Skeletal muscle cell (primary cell): ENCODE measurements around the gene BHLHA15.

ENCODE experiments used
- DNase-seq: peaks from one replicate; pipeline ENCODE4 v3.0.0-alpha.2; 2010; ENCODE audit warnings: low read depth
- H3K4me3 ChIP-seq: 2 replicates; pipeline ENCODE4 v1.5.1; 2011; ENCODE audit warnings: low read depth, mild to moderate bottlenecking, control low read depth, low read length, moderate library complexity

The BHLHA15 gene

DNA sequence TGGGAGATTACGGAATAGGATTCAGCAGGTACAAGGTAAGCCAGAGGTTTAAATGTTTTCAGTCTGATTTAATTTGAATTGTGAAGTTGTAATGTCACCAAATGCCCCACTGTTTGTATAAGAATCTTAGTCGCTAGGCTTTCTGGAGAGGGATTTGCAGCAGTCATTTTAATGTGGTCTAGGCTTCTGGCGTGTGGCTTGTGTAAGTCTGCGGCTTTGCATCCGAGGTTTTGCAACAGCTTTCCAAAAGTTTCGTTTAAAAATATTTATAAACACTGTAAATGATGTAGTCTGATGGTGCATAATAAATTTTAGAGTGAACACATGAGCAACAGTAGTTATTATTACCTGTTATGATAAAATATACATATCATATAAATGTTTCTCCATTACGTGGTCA lies 26.1 kb upstream of the BHLHA15 start:
- no peak for DNase-seq
- no peak overlapping the region for H3K4me3 ChIP-seq

- DNase-seq, result peak; percentile 35
- no peak overlapping the region for H3K4me3 ChIP-seq
Measured at GRCh38 chr7:98186452-98187137, 24.6 kb upstream of the BHLHA15 start.

DNA sequence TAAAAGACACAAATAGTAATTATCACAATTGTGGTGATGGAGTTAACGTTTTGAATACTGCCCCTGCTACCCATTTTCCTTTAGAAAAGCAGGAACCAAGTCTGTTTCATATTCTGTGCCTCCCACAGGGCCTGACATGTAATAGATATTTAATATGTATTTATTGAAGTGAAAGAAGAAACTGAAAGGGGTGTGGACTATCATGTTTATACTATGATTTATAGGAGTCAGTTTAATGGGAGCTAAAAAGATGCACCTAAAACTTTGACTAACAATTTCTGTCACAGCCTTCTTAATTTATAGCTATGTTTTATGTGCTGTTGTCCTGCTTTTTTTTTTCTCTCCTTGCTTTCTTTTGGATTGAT lies 24.1 kb upstream of the BHLHA15 start:
- no peak overlapping the region for H3K4me3 ChIP-seq
- DNase-seq, result no peak

- no peak overlapping the region for H3K4me3 ChIP-seq
- DNase-seq, result no peak
Measured at GRCh38 chr7:98189559-98189958, 21.7 kb upstream of the BHLHA15 start.

- DNase-seq, result no peak
- H3K4me3 ChIP-seq, result no peak overlapping the region
Measured at GRCh38 chr7:98191668-98192431, 19.4 kb upstream of the BHLHA15 start.

DNA sequence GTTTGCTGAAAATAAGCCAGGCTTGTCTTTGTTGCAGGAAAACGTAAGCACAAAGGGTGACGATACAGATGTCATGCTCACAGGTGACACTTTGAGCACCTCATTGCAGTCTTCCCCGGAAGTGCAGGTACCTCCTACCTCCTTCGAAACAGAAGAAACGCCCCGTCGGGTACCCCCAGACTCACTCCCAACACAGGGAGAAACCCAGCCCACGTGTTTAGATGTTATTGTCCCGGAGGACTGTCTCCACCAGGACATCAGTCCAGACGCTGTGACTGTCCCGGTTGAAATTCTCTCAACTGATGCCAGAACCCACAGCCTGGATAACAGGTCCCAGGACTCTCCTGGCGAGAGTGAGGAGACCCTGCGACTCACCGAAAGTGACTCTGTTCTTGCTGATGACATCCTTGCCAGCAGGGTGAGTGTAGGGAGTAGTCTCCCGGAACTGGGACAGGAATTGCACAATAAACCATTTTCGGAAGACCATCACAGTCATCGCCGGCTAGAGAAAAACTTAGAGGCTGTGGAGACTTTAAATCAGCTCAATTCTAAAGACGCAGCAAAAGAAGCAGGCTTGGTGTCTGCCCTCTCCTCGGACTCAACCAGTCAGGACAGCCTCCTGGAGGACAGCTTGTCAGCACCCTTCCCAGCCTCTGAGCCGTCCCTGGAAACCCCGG lies 18.3 kb upstream of the BHLHA15 start:
- no peak overlapping the region for H3K4me3 ChIP-seq
- no peak for DNase-seq

DNA sequence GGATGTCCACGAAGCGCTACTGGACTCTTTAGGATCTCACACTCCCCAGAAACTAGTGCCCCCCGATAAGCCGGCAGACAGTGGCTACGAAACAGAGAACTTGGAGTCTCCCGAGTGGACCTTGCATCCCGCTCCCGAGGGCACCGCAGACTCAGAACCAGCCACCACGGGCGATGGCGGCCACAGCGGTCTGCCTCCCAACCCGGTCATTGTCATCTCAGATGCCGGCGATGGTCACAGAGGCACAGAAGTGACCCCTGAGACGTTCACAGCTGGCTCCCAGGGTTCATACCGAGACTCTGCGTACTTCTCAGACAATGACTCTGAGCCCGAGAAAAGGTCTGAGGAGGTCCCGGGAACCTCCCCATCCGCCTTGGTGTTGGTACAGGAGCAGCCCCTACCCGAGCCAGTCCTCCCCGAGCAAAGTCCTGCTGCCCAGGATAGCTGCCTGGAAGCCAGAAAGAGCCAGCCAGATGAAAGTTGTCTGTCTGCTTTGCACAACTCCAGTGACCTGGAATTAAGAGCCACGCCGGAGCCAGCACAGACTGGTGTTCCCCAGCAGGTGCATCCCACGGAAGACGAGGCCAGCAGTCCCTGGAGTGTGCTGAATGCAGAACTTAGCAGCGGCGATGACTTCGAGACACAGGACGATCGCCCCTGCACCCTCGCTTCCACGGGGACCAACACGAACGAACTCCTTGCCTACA lies 17.6 kb upstream of the BHLHA15 start:
- no peak overlapping the region for H3K4me3 ChIP-seq
- DNase-seq, result no peak

DNA sequence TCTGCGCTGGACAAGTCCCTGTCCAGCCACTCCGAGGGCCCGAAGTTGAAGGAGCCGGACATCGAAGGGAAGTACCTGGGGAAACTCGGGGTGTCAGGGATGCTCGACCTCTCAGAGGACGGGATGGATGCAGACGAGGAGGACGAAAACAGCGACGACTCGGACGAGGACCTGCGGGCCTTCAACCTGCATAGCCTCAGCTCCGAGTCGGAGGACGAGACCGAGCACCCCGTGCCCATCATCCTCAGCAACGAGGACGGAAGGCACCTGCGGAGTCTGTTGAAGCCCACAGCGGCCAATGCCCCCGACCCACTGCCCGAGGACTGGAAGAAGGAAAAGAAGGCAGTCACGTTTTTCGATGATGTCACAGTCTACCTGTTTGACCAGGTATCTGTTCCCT lies 17.1 kb upstream of the BHLHA15 start:
- no peak for DNase-seq
- no peak overlapping the region for H3K4me3 ChIP-seq

DNA sequence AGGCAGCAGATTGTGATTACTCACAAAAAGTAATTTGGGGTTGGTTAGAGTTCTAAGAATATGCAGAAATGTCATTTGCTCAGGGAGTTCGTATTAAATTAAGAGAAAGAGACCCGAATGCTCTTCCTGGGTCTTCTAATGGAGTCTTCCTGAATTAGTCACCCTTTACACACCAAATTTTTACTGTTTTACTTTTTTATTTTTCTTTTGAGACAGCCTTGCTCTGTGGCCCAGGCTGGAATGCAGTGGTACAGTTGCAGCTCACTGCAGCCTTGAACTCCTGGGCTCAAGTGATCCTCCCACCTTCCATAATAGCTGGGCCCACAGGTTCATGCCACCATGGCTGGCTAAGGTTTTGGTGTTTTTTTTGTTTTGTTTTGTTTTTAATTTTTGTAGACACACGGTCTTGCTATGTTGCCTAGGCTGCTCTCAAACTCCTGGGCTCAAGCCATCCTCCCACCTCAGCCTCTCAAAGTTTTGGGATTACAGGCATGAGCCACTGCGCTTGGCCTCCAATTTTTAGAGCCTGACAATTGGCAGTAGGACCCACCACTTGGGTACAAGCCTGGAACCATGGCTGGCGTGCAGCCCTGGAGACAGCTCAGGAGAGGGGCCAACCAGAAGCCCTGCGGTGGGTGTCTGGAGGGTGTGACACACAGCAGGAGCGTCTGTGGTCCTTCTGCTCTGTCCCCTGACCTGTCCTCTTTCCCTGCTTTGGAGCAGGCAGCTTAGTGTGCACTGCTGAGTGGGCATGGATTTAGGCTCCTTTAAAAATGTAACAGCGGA lies 16.4 kb upstream of the BHLHA15 start:
- no peak overlapping the region for H3K4me3 ChIP-seq
- DNase-seq, result no peak

- no peak for DNase-seq
- no peak overlapping the region for H3K4me3 ChIP-seq
Measured at GRCh38 chr7:98196706-98197605, 14.3 kb upstream of the BHLHA15 start.

DNA sequence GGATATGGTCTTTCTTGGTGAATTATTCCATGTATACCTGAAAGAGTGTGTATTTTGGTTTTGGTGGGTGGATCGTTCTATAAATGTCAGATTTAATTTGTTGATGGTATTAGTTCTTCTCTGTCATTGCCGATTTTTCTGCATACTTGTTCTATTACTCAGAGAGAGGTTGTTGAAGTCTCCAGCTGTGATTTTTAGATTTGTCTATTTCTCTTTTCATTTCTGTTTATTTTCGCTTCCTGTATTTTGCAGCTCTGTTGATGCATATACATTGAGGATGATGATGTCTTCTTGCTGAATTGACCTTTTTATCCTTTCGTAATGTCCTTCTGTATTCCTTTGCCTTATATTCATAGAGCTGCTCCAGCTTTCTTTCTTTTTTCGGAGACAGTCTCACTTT lies 12.1 kb upstream of the BHLHA15 start:
- DNase-seq, result no peak

GRCh38 chr7:98200364-98200763 lies 10.9 kb upstream of the BHLHA15 start:
- H3K4me3 ChIP-seq, result no peak overlapping the region
- DNase-seq, result no peak

More for the DNA sequence above, 12.1 kb upstream of the BHLHA15 start:
- H3K4me3 ChIP-seq, result no peak overlapping the region

GRCh38 chr7:98202367-98203195 lies 8.7 kb upstream of the BHLHA15 start:
- no peak overlapping the region for H3K4me3 ChIP-seq
- DNase-seq, result no peak

- H3K4me3 ChIP-seq, result no peak overlapping the region
- no peak for DNase-seq
Measured at GRCh38 chr7:98203261-98203963, 7.8 kb upstream of the BHLHA15 start.

DNA sequence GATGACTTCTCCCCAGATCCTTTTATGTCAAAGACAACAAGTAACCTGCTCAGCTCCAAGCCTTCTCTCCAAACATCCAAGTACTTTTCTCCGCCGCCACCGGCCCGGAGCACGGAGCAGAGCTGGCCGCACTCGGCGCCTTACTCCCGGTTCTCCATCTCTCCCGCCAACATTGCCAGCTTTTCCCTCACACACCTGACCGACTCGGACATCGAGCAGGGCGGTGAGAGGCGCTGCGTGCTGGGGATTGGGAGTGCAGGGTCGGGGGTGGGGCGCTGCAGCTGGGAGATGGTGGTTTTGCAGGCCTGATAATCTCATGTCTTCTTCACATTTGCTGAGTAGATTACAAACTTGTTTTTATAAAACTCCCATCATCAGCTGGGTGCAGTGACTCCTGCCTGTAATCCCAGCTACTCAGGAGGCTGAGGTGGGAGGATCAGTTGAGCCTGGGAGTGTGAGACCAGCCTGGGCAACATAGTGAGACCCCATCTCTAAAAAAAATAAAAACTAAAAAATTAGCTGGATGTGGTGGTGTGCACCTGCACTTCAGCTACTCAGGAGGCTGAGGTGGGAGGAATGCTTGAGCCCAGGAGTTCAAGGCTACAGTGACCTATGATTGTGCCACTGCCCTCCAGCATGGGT lies 7.2 kb upstream of the BHLHA15 start:
- DNase-seq, result no peak

DNA sequence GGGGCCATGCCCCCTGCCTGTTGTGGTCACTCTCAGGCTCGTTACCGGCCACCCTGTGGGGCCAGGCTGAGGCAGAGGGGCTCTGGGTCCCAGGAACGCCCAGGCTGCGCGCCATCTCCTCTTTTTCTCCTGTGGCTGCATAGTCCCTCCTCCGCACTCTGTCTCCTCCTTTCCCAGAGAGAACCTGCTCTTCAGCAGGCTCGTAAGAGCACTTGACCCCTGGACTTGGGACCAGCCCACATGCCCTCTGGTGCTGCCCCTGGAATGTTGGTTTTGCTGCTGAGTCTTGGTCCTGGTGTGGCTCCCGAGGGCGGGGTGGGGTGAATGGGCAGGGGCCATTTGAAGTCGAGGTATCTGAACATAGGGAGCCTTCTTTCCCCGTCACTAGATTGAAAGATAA lies 6.6 kb upstream of the BHLHA15 start:
- H3K4me3 ChIP-seq, result no peak overlapping the region
- no peak for DNase-seq

More for the DNA sequence above, 7.2 kb upstream of the BHLHA15 start:
- H3K4me3 ChIP-seq, result no peak overlapping the region
